ENCODE results near the gene IZUMO4.
"Not testable (repeated sequence)": the region's sequence is repeated elsewhere in the genome, so short reads cannot be mapped to it uniquely, and the experiment has no call there.

The IZUMO4 gene

DNA sequence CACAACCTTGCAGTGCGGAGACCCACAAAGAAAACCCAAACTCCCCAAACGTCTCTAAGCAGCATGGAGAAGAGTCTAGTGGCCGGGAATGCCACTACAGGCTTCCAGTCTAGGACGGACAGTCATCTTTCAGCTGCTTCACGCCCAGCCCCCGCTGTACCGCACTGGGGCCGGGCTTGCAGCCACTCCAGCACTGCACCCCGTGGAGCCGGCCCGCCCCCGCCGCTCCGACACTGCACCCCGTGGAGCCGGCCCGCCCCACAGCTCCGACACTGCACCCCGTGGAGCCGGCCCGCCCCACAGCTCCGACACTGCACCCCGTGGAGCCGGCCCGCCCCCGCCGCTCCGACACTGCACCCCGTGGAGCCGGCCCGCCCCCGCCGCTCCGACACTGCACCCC is 31.5 kb downstream of the IZUMO4 start:
- DNase-seq: not testable (repeated sequence)

- DNase-seq: no peak
These were observed 32.3 kb downstream of the IZUMO4 start for GRCh38 chr19:2129022-2129421.

DNA sequence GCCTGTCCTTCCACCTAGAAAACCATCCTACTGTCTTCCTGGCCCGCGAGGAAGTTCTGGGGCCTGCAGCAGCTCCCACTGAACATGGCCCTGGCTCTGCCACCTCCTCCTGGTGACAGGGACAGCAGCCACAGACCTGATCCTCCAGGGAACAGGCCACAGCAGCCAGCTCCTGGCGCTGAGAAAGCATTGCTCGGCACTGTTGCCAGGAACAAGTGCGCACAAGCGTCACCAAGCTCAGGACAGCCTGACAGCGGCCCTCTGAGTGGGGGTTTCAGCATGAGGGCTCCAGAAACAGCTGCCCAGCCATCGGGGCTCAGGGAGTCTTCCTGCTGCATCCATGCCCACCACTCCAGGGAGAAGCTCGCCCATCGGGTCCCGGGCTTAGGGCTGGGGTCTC is 32.8 kb downstream of the IZUMO4 start:
- no peak for DNase-seq

DNA sequence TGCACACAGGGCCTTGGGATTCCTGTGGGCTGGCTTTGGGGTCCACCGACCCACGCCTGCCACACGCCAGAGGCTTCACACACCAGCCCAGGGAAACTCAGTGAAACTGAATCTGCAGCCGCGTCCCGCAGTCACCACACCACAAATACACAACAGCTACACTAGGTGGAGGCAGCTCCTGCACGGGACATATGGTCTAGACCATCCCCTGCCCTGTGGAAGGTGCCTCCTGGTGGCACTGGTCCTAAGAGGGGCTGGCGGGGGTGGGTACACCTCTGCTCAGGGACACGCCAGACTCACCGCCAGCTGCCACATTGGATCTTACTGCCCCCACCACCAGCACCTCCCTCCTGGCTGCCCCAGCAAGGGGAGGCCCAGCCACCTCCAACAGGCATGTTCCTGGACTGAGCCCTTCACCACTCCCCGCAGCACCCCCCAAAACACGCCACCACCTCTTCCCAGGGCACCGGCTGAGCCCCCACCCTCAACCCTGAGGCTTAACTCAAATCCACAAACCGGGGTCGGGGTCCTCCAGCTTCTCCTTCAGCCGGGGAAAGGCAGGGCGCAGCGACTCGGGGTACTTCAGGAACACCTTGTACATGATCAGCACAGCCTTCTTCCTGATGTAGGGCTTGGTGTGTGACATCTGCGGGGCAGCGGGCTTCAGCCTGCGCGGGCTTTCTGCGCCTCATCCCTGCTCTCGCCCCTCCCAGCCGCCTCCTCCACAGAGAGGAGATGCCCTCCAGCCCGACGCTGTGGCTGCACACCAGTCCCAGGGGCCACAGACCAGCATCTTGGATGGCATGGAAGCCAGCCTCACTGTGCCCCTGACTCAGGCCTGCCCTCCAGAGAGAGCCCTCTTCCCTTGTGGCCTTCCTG is 33.4 kb downstream of the IZUMO4 start:
- DNase-seq: no peak

GRCh38 chr19:2131012-2131975 is 34.6 kb downstream of the IZUMO4 start:
- DNase-seq: not testable (repeated sequence)

DNA sequence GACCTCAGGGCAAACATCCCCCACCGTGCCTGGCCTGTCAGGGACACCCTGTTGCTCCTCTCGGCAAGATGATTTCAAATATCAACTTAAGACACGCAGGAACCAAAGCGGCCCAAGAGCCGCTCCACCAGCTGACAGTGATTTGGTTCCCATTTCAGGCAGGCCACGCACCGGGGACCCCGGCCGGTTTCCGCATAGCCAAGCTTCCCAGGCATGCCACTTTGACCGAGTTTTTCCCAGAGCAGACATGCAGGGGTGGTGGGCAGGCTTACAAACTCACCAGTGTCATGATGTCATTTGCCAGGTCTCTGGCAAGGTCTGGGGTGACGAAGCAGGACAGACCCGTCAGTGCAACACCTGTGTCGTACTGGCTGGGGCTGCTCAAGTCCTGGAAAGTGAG is 35.5 kb downstream of the IZUMO4 start:
- DNase-seq: no peak

DNA sequence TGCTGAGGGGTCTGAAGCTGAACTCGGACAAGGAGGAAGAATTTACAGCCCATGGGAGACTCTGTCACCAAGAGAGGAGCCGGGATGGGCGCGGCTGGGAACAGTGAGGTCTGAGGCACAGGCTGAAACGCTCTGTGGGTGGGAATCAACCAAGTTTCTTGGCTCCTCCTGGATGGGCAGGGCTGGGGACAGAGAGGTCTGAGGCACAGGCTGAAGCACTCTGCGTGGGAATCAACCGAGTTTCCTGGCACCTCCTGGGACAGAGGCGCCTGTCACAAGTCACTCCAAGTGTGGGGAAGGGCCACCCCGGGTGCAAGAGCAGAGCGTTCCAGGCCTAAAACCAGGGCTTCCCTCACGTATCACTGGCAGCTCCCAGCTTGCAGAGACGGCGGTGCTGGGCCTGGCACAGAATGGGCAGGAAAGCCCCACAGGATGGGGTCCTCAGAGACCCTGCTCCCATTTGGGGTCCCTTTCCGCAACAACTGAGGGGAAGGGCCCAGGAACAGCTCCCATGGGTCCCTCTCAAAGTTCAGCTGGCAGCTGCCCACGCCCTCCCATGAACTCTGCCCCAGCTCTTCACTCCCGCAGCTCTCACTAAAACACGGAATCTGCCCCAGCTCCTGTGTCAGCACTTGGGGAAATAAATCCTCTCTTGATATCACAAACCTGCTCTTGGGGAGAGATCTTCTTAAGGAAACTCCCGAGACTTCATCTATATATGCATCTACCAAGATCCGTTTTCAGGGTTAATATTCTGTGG is 36.2 kb downstream of the IZUMO4 start:
- DNase-seq: no peak

GRCh38 chr19:2135474-2136402 is 39.0 kb downstream of the IZUMO4 start:
- DNase-seq: no peak

DNA sequence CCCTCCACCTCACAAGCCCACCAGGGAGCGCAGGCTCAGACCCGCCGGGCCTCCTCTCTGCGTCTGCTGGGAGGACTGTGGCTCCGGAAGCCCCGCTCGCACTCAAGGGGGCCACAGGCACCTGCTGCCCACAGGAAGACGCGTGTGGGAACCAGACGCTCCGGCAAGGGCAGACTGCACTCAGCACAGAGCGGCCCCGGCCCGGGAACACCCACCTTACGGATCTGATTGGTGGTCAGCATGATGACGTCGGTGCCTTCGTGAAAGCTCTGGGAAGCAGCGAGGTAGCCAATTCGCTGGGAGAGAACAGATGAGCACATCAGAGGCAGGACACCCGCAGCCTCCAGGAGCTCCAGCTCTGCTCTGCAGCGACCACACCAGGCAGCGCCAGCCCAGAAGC is 40.1 kb downstream of the IZUMO4 start:
- DNase-seq: no peak

- no peak for DNase-seq
These were observed 41.5 kb downstream of the IZUMO4 start for GRCh38 chr19:2138061-2138728.

DNA sequence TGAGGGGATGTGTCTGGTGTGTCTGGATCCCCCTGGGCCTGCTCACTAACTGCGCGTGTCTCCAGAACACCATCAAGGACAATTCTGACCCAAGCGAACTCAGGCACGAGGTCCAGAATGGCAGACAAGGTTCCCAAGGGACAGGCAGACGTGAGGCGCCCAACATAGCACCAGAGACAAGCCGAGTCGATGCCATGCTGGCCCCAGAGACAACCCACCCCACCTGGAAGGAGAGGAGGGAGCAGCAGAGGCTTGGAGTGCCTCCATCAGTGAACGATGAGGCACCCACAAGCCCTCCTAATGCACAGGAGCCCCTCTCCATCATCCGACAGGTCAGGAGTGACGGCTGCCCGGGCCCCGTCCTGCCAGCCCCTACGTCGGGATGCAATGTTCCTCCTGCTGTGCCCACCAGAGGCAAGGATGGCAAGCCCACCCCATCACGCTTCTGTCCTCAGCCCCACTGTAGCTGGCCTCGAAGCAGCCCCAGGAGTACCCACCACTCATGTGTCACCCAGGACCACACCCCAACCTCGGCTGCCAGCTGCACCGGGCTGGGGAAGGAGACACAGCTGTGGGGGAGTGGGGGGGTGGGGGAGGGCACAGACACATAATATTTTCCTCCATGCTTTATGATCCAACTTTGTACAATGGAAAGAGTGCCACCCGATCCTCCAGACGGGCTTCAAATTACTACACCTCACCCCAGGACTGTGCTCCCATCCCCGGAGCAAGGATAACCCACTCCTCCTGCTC is 42.8 kb downstream of the IZUMO4 start:
- no peak for DNase-seq

GRCh38 chr19:2140138-2140569 is 43.4 kb downstream of the IZUMO4 start:
- no peak for DNase-seq

DNA sequence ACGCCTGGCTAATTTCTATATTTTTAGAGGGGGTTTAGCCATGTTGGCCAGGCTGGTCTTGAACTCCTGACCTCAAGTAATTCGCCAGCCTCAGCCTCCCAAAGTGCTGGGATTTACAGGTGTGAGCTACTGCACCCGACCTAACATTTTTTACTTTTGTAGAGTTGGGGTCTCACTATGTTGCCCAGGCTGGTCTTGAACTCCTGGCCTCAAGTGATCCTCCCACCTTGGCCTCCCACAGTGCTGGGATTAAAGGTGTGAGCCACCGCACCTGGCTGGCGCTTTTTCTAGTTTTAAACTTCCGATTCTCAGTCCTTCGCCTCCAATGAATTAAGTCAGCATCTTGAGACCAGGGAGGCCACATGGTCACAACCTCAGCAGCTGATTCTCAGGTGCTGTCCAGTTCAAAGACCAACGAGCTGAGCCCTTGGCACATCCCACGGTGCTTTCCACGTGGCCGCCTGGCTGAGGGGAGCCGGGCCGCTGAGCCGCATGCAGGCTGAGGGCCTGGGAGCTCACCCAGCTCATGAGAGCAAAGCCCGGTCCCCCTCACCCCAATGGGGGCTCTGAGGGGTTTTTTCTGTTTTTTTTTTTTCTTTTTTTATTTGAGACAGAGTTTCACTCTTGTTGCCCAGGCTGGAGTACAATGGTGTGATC is 45.6 kb downstream of the IZUMO4 start:
- no peak for DNase-seq

DNA sequence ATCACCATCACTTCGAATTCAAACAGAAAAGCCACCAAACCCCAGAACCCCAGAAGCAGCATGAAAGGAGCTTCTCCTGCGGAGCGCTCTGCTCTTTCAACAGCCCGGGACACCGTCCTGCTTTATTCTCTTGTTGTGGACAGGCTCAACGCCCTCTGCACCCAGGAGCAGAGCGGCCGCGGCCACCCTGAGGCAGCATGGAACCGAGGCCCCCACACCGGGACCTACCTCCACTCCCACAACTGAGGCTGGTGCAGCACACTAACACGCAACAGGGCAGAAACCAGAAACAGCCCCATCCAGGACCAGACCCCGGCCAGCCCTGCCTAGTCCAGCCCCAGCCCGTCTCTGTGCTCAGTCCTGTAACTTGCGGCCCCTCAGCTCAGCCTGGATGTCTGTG is 47.5 kb downstream of the IZUMO4 start:
- DNase-seq: no peak

GRCh38 chr19:2145831-2146241 is 49.1 kb downstream of the IZUMO4 start:
- DNase-seq: no peak

- DNase-seq: no peak
These were observed 51.9 kb downstream of the IZUMO4 start for GRCh38 chr19:2148482-2149135.
